ENCODE results near the gene BRWD1. TPM values are rescaled to one million over a fixed set of nuclear protein-coding genes. Genes with fewer than 3 reads are reported as not detected.

BRWD1 gene
- polyA plus RNA-seq, 2 of the 4 experiments (the other 2 are of a cell fraction): 6.9 to 22.2 TPM

GRCh38 chr21:39189857-39190604 lies 123.4 kb downstream of the BRWD1 start:
- FAIRE-seq: no peak
- no peak overlapping the region for H3K4me3 ChIP-seq

DNA sequence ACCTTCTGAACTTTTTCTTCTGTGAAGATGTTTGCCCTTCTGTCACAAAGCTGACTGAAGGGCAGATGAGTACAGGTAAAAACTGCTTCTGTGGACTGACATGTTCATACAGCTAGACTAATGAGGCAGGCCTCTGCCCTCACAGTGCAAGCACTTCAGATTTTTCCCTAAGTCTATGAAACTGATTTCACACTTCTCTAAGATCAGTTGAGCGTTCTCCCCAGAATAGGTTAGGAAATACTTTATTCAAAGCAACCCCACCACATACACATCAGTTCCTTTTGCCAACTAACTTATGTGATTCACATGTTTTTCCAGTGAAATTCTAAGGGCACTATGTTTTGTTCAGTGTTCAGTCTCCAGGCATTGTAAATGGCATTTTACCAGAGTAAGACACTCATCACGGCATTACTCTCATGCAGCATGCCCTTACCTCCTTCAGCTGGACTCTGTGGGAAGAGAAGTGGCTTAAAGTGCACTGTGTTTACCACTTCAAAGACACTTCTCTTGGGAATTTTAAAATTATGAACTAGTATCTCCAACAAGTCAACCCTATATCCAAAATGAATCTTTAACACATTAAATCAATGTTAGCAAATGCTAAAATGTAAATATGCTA lies 124.8 kb downstream of the BRWD1 start:
- Histone ChIP-seq H3K27ac (no peak overlapping the region), H3K9me3 (no peaks in the 10 kb centered on the region), H3K4me2 (no peak overlapping the region), H3K4me1 (0 out of 3 replicates have a peak, but pooled peaks cover 3% of the 10 kb centered on the region), H3K4me3 (no peak overlapping the region)
- no peak for DNase-seq (ENCODE audit: low read depth in 1 of 2, low spot score in 1 of 2)
- FAIRE-seq: no peak
- no peak for ATAC-seq
- ChIA-PET CTCF (no interaction called here), POLR2A (interaction anchor here (0.5 kb wide), 1 partner anchor 62 kb away, joined by 3 read pairs; no protein-coding TSS in a partner anchor)
- 90% methylated on average over 2 of the region's 2 CpGs for WGBS (ENCODE audit: missing lambda C conversion rate)
- TF ChIP-seq RARB (CRISPR knock-in tag; IDR thresholded peaks at IDR 0.05): no peak
- TF ChIP-seq JUNB (IDR thresholded peaks at IDR 0.05): no peak
- no peak for TF ChIP-seq BCL3 (IDR thresholded peaks at IDR 0.05)
- no peak for TF ChIP-seq TP53 (CRISPR knock-in tag; IDR thresholded peaks at IDR 0.05)
- TF ChIP-seq RAD21 (conservative IDR thresholded peaks at IDR 0.05 in 1 of 2, IDR thresholded peaks at IDR 0.05 in 1 of 2): no peak
- TF ChIP-seq EP300 (IDR thresholded peaks at IDR 0.05): no peak
- no peak for TF ChIP-seq FOSL2 (IDR thresholded peaks at IDR 0.05)
- TF ChIP-seq FOSL2 (CRISPR knock-in tag; IDR thresholded peaks at IDR 0.05): no peak
- no peak for TF ChIP-seq ZNF302 (CRISPR knock-in tag; IDR thresholded peaks at IDR 0.05)
- TF ChIP-seq CBX2 (IDR thresholded peaks at IDR 0.05; ENCODE audit: borderline replicate concordance, low read depth): no peak
- TF ChIP-seq, protein P1, sequence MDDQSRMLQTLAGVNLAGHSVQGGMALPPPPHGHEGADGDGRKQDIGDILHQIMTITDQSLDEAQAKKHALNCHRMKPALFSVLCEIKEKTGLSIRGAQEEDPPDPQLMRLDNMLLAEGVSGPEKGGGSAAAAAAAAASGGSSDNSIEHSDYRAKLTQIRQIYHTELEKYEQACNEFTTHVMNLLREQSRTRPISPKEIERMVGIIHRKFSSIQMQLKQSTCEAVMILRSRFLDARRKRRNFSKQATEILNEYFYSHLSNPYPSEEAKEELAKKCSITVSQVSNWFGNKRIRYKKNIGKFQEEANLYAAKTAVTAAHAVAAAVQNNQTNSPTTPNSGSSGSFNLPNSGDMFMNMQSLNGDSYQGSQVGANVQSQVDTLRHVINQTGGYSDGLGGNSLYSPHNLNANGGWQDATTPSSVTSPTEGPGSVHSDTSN (IDR thresholded peaks at IDR 0.05): no peak
- no peak for TF ChIP-seq RNF2 (IDR thresholded peaks at IDR 0.05; ENCODE audit: borderline replicate concordance, low read depth)
- TF ChIP-seq NR3C1 (IDR thresholded peaks at IDR 0.05): no peak
- TF ChIP-seq CEBPB (IDR thresholded peaks at IDR 0.05): no peak
- no peak for TF ChIP-seq ZSCAN20 (CRISPR knock-in tag; IDR thresholded peaks at IDR 0.05)
- no peak for TF ChIP-seq ESRRA (IDR thresholded peaks at IDR 0.05; ENCODE audit: borderline replicate concordance, low read length)
- no peak for TF ChIP-seq KDM5A (IDR thresholded peaks at IDR 0.05)
- TF ChIP-seq, protein P2, sequence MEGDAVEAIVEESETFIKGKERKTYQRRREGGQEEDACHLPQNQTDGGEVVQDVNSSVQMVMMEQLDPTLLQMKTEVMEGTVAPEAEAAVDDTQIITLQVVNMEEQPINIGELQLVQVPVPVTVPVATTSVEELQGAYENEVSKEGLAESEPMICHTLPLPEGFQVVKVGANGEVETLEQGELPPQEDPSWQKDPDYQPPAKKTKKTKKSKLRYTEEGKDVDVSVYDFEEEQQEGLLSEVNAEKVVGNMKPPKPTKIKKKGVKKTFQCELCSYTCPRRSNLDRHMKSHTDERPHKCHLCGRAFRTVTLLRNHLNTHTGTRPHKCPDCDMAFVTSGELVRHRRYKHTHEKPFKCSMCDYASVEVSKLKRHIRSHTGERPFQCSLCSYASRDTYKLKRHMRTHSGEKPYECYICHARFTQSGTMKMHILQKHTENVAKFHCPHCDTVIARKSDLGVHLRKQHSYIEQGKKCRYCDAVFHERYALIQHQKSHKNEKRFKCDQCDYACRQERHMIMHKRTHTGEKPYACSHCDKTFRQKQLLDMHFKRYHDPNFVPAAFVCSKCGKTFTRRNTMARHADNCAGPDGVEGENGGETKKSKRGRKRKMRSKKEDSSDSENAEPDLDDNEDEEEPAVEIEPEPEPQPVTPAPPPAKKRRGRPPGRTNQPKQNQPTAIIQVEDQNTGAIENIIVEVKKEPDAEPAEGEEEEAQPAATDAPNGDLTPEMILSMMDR (IDR thresholded peaks at IDR 0.05): no peak
- TF ChIP-seq MAFK (IDR thresholded peaks at IDR 0.05; ENCODE audit: partially characterized antibody): no peak

More at GRCh38 chr21:39189857-39190604, 123.4 kb downstream of the BRWD1 start:
- no peak overlapping the region for H3K27ac ChIP-seq
- TF ChIP-seq KDM5A (IDR thresholded peaks at IDR 0.05): no peak
- TF ChIP-seq EHF (CRISPR knock-in tag; IDR thresholded peaks at IDR 0.05): no peak
- TF ChIP-seq, protein P2 (IDR thresholded peaks at IDR 0.05): no peak
- no peak for TF ChIP-seq PHF8 (IDR thresholded peaks at IDR 0.05; ENCODE audit: borderline replicate concordance, low read depth)
- no peak for TF ChIP-seq EHMT2 (IDR thresholded peaks at IDR 0.05; ENCODE audit: low read depth)
- no peak for TF ChIP-seq E2F6 (IDR thresholded peaks at IDR 0.05; ENCODE audit: borderline replicate concordance, low read depth)
- no peak for TF ChIP-seq FOXS1 (CRISPR knock-in tag; IDR thresholded peaks at IDR 0.05)
- TF ChIP-seq ESRRA (IDR thresholded peaks at IDR 0.05; ENCODE audit: borderline replicate concordance, low read length): no peak
- no peaks in the 10 kb centered on the region for H3K4me1 ChIP-seq
- DNase-seq (ENCODE audit: low read depth in 1 of 2, low spot score in 1 of 2) (no peak), ATAC-seq (no peak)
- ChIA-PET CTCF (no interaction called here), POLR2A (no interaction called here)
- H3K9me3 ChIP-seq: no peaks in the 10 kb centered on the region
- H3K4me2 ChIP-seq: no peak overlapping the region

Data from A549 (cell line).